ENCODE measurements around the gene GRAMD1A.

DNA sequence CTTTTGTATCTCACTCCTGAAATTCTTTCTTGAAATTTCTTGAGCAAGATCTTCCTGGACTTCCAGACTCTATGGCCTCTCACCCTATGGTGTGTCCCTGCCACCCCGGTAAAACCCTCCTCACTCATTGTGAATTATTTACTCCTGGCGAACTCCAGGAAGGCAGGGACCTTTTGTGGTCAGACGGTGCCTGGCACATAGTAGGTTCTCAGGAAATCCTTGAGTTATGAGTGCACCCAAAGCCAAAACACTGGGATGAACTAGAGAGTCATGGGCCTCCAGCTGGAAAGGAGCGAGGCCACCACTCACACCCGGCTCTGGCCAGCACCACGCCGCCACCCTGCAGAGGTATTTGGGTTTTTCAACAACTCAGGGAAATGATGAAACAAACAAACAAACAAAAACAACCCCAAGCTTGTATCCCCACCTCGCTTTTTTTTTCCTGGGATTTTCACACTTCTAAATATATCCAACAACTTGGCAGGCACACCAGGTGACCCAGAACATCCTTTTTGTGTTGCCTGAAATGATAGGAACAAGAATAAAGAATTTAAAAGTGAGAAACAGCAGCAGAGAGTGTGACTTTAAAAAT is 52.6 kb downstream of the GRAMD1A start:
- TF ChIP-seq EZH2phosphoT487 (IDR thresholded peaks at IDR 0.05; ENCODE audit: borderline replicate concordance, low read length) = no peak
- TF ChIP-seq, protein P1, sequence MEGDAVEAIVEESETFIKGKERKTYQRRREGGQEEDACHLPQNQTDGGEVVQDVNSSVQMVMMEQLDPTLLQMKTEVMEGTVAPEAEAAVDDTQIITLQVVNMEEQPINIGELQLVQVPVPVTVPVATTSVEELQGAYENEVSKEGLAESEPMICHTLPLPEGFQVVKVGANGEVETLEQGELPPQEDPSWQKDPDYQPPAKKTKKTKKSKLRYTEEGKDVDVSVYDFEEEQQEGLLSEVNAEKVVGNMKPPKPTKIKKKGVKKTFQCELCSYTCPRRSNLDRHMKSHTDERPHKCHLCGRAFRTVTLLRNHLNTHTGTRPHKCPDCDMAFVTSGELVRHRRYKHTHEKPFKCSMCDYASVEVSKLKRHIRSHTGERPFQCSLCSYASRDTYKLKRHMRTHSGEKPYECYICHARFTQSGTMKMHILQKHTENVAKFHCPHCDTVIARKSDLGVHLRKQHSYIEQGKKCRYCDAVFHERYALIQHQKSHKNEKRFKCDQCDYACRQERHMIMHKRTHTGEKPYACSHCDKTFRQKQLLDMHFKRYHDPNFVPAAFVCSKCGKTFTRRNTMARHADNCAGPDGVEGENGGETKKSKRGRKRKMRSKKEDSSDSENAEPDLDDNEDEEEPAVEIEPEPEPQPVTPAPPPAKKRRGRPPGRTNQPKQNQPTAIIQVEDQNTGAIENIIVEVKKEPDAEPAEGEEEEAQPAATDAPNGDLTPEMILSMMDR (conservative IDR thresholded peaks at IDR 0.05; ENCODE audit: low read depth, low read length) = no peak
- no peak for TF ChIP-seq EZH2 (IDR thresholded peaks at IDR 0.05; ENCODE audit: low read length, unreplicated experiment)
